ENCODE measurements around the gene ANO6. TPM values are rescaled to one million over a fixed set of nuclear protein-coding genes. Genes with fewer than 3 reads are reported as not detected.

ANO6 gene
- total RNA-seq, 1 experiment from 2014 or later = 18.1 TPM

- no TSS peak for BruUV-seq (replicated peaks)
- H3F3A ChIP-seq (ENCODE audit: low read length, unreplicated experiment) = no peaks in the 10 kb centered on the region
- no peaks in the 10 kb centered on the region for H3K36me3 ChIP-seq (ENCODE audit: low read depth, low read length)
- no peak overlapping the region for H3K4me3 ChIP-seq (ENCODE audit: low read length)
- no peaks in the 10 kb centered on the region for H3K27me3 ChIP-seq (ENCODE audit: low read length)
- POLR2A ChIA-PET (ENCODE audit: unreplicated experiment) = no interaction called here
- DNase-seq (peak; percentile 24), ATAC-seq (no peak)
- H3K4me1 ChIP-seq (ENCODE audit: insufficient read depth, low read length) = no peaks in the 10 kb centered on the region
- no peak overlapping the region for H3K27ac ChIP-seq (ENCODE audit: low read length)
- CTCF ChIA-PET = no interaction called here
- TF ChIP-seq EZH2phosphoT487 (IDR thresholded peaks at IDR 0.05; ENCODE audit: borderline replicate concordance, low read length) (no peak), EZH2 (IDR thresholded peaks at IDR 0.05; ENCODE audit: low read length, unreplicated experiment) (no peak), CTCF (conservative IDR thresholded peaks at IDR 0.05; ENCODE audit: low read depth, low read length) (no peak)
- H3K9me2 ChIP-seq (replicated peaks; ENCODE audit: low read length) = no peaks in the 10 kb centered on the region
- no peak overlapping the region for H3K4me2 ChIP-seq (ENCODE audit: low read length)
- no peaks in the 10 kb centered on the region for H3K79me2 ChIP-seq (ENCODE audit: low read length)
- H3K9me3 ChIP-seq (ENCODE audit: low read length) = no peaks in the 10 kb centered on the region
- intact Hi-C loops (cut with micrococcal nuclease) = no loop called here
- H2AFZ ChIP-seq (ENCODE audit: low read length) = no peak overlapping the region
- H4K20me1 ChIP-seq (ENCODE audit: low read length) = no peaks in the 10 kb centered on the region
- H3K9ac ChIP-seq (ENCODE audit: low read length) = no peak overlapping the region
These were observed 243.2 kb downstream of the ANO6 start for GRCh38 chr12:45458854-45459807.

- Histone ChIP-seq H3K79me2 (ENCODE audit: low read length) (no peaks in the 10 kb centered on the region), H3K36me3 (ENCODE audit: low read depth, low read length) (no peaks in the 10 kb centered on the region), H3K4me3 (ENCODE audit: low read length) (no peak overlapping the region), H3K4me2 (ENCODE audit: low read length) (no peak overlapping the region), H3K4me1 (ENCODE audit: insufficient read depth, low read length) (no peaks in the 10 kb centered on the region), H4K20me1 (ENCODE audit: low read length) (no peaks in the 10 kb centered on the region), H3F3A (ENCODE audit: low read length, unreplicated experiment) (no peaks in the 10 kb centered on the region), H2AFZ (ENCODE audit: low read length) (no peak overlapping the region), H3K27ac (ENCODE audit: low read length) (no peak overlapping the region), H3K27me3 (ENCODE audit: low read length) (no peaks in the 10 kb centered on the region), H3K9me3 (ENCODE audit: low read length) (no peaks in the 10 kb centered on the region), H3K9ac (ENCODE audit: low read length) (no peak overlapping the region), H3K9me2 (replicated peaks; ENCODE audit: low read length) (no peaks in the 10 kb centered on the region)
- no peak for TF ChIP-seq EZH2 (IDR thresholded peaks at IDR 0.05; ENCODE audit: low read length, unreplicated experiment)
- no peak for TF ChIP-seq CTCF (conservative IDR thresholded peaks at IDR 0.05; ENCODE audit: low read depth, low read length)
- no peak for TF ChIP-seq EZH2phosphoT487 (IDR thresholded peaks at IDR 0.05; ENCODE audit: borderline replicate concordance, low read length)
- intact Hi-C loops (cut with micrococcal nuclease) = no loop called here
- no TSS peak for BruUV-seq (replicated peaks)
- ChIA-PET CTCF (no interaction called here), POLR2A (ENCODE audit: unreplicated experiment) (no interaction called here)
- ATAC-seq (no peak), DNase-seq (no peak)
These were observed 246.6 kb downstream of the ANO6 start for GRCh38 chr12:45462506-45462905.

- TF ChIP-seq EZH2phosphoT487 (IDR thresholded peaks at IDR 0.05; ENCODE audit: borderline replicate concordance, low read length) (no peak), EZH2 (IDR thresholded peaks at IDR 0.05; ENCODE audit: low read length, unreplicated experiment) (no peak), CTCF (conservative IDR thresholded peaks at IDR 0.05; ENCODE audit: low read depth, low read length) (peak; percentile 35; the same call in 1 of the 2 replicates)
- Histone ChIP-seq H4K20me1 (ENCODE audit: low read length) (no peaks in the 10 kb centered on the region), H3K27ac (ENCODE audit: low read length) (no peak overlapping the region), H3K9ac (ENCODE audit: low read length) (no peak overlapping the region), H3K9me3 (ENCODE audit: low read length) (no peaks in the 10 kb centered on the region), H3K4me3 (ENCODE audit: low read length) (no peak overlapping the region), H3K27me3 (ENCODE audit: low read length) (no peaks in the 10 kb centered on the region), H3K36me3 (ENCODE audit: low read depth, low read length) (no peaks in the 10 kb centered on the region), H3K9me2 (replicated peaks; ENCODE audit: low read length) (no peaks in the 10 kb centered on the region), H3K79me2 (ENCODE audit: low read length) (no peaks in the 10 kb centered on the region), H3F3A (ENCODE audit: low read length, unreplicated experiment) (no peaks in the 10 kb centered on the region), H3K4me1 (ENCODE audit: insufficient read depth, low read length) (no peaks in the 10 kb centered on the region), H2AFZ (ENCODE audit: low read length) (no peak overlapping the region), H3K4me2 (ENCODE audit: low read length) (no peak overlapping the region)
- DNase-seq (peak; percentile 13), ATAC-seq (no peak)
- ChIA-PET CTCF (no interaction called here), POLR2A (ENCODE audit: unreplicated experiment) (no interaction called here)
- no TSS peak for BruUV-seq (replicated peaks)
- intact Hi-C loops (cut with micrococcal nuclease) = no loop called here
These were observed 248.8 kb downstream of the ANO6 start for GRCh38 chr12:45464699-45465098.

Measured in PC-3 (cell line).